ENCODE results near the gene TXNDC2.
A peak's percentile ranks its signal among the peaks of the same experiment; 100 is the strongest.

The TXNDC2 gene

GRCh38 chr18:9861157-9861556, 24.6 kb upstream of the TXNDC2 start:
- DNase-seq, result no peak

- DNase-seq, result peak; percentile 28
Measured at GRCh38 chr18:9861933-9862332, 23.8 kb upstream of the TXNDC2 start.

- no peak for DNase-seq
Measured at GRCh38 chr18:9862686-9863085, 23.1 kb upstream of the TXNDC2 start.

GRCh38 chr18:9863282-9863681, 22.5 kb upstream of the TXNDC2 start:
- no peak for DNase-seq

- DNase-seq, result no peak
Measured at GRCh38 chr18:9865764-9866490, 19.8 kb upstream of the TXNDC2 start.

- DNase-seq, result no peak
Measured at GRCh38 chr18:9866627-9867026, 19.1 kb upstream of the TXNDC2 start.

- no peak for DNase-seq
Measured at GRCh38 chr18:9867071-9867594, 18.6 kb upstream of the TXNDC2 start.

GRCh38 chr18:9868857-9869714, 16.7 kb upstream of the TXNDC2 start:
- DNase-seq, result no peak

- DNase-seq, result no peak
Measured at GRCh38 chr18:9869715-9870430, 15.9 kb upstream of the TXNDC2 start.

GRCh38 chr18:9870431-9871008, 15.3 kb upstream of the TXNDC2 start:
- no peak for DNase-seq

- no peak for DNase-seq
Measured at GRCh38 chr18:9871244-9871746, 14.5 kb upstream of the TXNDC2 start.

- no peak for DNase-seq
Measured at GRCh38 chr18:9872823-9873222, 12.9 kb upstream of the TXNDC2 start.

- DNase-seq, result no peak
Measured at GRCh38 chr18:9874728-9875127, 11.0 kb upstream of the TXNDC2 start.

GRCh38 chr18:9876212-9876866, 9.4 kb upstream of the TXNDC2 start:
- DNase-seq, result no peak

GRCh38 chr18:9876867-9877654, 8.7 kb upstream of the TXNDC2 start:
- no peak for DNase-seq

- DNase-seq, result no peak
Measured at GRCh38 chr18:9877655-9878014, 8.1 kb upstream of the TXNDC2 start.

- no peak for DNase-seq
Measured at GRCh38 chr18:9878095-9878494, 7.7 kb upstream of the TXNDC2 start.

GRCh38 chr18:9878783-9879242, 7.0 kb upstream of the TXNDC2 start:
- no peak for DNase-seq

GRCh38 chr18:9884090-9884489, 1.7 kb upstream of the TXNDC2 start:
- no peak for DNase-seq

- no peak for DNase-seq
Measured at GRCh38 chr18:9884532-9885140, 1.1 kb upstream of the TXNDC2 start.

- DNase-seq, result no peak
Measured at GRCh38 chr18:9886005-9886348, 204 bp downstream of the TXNDC2 start.

Measured in stimulated activated CD4-positive, alpha-beta T cell treated with anti-CD3 and anti-CD28 coated beads, Interleukin-1b, Interleukin-23, amount 100 ng/mL, for 48 hours (primary cell).